NCI-H1930 (cell line): ENCODE results near the gene DYSF.

Source experiments
- DNase-seq, 2 experiments: peaks; one replicate each; lab custom pipeline; 2025; lab: John Stamatoyannopoulos, UW

DYSF gene

DNA sequence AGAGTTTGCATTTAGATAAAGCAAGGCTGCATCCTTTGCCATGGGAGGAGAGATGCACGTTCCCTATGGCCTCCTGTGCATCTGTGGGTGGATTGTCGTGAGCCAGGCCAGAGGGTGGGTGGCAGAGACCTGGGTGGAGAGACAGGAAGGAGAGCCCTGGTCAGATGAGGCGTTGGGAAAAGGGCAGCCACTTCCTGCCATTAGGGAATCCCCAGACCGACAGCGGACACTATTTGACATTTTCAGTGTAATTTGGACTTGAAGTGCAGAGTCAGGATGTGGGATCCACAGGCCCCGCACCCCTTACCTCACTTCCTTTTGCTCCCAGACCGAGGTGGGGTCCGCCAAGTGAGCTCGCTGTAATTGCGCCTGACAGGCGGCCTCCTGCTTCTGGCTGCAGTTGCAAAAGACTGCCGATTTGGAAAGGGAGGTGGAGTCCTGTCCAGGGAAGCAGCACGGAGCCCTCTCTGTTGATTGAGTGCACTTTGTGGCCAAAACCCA is 150.0 kb downstream of the DYSF start:
- DNase-seq: no peak

DNA sequence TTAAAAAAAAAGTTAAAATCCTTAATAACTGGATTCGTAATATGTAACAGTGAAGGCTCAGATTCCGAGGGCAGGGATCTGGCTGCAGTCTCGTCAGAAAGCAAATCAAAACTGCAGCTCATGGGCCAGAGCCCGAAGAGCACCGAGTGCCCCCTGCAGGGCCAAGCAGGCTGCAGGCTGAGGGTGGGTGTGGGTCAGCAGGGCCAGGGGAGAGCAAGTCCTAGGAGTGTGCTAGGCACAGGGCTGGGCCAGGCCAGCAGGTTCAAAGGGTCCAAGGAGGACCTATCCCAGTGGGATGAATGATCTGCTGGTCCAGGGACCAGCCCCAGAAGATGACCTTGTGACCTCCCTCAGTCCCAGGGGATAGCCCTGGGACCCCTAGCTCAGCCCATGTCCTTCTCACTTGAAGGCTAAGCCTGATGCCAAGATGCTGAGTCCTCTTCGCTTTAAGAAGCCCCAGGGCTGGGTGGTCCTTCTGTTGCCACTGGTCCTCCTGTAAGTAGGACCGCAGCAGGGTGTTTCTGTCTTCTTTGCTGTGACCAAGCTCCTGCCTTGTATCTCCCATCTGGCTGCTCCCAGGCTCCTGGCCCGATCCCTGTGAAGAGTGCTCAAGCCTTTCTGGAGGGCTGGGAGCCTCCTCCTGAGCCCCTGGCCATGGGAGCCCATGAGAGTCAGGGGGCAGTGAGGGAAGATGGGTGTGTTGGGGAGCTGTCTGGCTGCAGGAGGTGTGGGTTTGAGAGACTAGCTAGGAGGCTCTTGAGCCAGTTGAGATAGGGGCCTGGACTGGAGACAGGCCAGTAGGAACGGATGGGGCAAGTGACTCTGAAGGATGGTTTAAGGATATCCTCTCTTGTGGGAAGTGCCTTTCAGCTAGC is 150.7 kb downstream of the DYSF start:
- DNase-seq: no peak

DNA sequence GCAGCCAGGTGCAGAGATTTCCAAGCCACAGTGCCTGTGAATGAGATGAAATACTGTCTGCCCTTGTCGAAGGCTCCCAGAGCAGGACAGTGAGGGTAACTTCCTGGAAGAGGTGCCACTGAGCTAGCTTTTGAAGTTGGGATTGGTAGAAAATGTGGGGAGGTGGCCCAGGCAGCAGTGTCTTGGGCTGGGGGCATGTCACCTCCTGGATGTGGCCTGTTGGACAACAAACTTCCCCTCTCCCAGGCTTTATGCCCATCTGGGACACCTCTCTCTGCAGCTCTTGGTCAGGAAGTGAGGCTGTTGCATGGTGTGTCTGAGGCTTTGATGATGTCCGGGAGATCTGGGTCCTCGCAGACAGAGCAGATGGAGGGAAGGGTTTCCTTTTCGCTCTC is 151.4 kb downstream of the DYSF start:
- no peak for DNase-seq

GRCh38 chr2:71605173-71605641 is 151.8 kb downstream of the DYSF start:
- no peak for DNase-seq

DNA sequence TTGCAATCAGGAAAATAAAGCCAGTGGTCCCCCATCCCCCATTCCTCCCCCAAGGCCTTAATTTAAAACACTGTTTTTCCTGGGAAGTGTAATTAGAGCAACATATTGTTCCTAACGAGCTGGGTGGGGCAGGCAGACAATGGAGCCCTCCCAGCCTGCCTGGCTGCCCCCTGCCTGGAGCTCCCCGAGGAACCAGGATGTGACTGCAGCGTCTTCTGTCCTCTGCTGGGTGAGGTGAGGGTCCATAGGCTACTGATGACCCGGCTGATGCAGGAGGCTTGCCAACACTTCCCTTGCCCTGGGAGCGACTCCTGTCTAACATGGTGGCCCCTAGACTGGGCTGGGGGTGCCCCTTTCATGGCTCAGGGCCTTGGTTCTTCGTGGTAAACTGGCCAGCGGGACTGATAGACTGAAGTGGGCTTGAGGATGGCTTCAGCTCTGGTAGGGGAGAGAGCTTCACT is 152.4 kb downstream of the DYSF start:
- no peak for DNase-seq

GRCh38 chr2:71606244-71606643 is 152.9 kb downstream of the DYSF start:
- no peak for DNase-seq

DNA sequence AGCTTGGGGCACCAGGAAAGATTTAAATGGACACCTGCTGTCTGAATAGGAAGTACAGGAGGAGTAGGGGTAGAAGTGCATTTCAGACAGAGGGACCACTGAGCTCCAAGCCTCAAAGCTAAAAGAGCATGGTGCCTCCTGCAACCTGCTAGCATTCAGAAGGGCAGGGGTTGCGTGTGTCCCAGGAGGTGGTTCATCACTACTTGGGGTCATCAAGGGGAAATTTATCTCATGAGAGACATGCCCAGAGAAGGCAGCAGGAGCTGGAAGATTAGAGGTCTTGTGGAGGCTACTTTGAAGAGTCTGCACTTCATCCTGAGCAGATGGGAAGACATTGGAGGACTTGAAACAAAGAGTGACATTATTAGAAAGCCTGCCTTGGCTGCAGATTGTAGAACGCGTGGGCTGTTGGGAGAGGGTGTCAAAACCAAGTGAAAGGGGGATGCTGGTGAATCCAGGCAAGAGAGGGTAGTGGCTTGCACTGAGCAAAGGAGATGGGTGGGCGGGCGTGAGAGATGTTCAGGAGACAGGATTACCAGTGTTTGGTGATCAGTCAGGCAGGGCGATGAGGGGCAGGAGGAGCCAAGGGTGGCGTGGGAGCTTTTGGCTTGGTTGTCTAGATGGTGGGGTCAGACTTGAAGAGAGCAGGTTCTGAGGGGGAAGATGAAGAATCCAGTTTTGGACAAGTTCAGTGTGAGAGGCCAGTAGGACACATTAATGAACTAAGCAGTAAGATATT is 154.0 kb downstream of the DYSF start:
- no peak for DNase-seq

DNA sequence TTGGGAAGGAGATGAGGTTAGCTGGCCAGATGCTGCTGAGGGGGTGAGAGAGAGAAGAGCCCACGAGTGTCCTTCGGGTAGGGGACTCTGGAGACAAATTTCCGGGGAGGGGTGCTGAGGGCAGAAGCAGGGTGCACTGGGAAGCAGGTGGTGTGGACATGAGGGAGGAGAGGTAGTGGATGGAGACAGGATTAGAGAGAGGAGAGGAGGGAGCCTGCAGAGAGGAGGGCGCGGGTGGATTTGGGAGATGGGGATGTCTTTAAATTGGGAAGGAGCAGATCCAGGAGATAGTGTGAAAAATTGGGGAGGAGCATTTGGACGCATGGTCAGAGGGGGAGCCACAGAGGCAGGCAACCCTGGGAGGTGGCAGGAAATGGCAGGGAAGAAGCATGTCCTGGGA is 154.7 kb downstream of the DYSF start:
- no peak for DNase-seq

DNA sequence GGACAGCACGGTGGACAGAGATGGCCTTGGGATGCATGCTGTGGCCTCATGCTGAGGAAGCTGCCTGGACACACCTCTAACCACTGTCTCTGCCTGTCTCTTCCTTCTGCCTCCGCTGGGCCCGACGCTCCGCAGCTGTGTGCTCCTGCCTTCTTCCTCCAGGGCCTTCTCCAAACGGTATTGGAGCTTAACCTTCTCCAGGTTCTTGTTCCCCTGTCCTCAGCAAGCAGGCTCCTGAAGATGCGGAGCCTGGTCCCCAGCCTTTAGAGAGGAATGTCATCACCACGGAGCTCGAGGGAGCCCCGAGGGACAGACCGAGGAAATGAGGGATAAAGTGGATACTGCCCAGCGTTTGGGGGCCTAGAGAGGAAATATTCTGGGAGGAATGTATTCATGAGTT is 155.1 kb downstream of the DYSF start:
- DNase-seq: no peak

DNA sequence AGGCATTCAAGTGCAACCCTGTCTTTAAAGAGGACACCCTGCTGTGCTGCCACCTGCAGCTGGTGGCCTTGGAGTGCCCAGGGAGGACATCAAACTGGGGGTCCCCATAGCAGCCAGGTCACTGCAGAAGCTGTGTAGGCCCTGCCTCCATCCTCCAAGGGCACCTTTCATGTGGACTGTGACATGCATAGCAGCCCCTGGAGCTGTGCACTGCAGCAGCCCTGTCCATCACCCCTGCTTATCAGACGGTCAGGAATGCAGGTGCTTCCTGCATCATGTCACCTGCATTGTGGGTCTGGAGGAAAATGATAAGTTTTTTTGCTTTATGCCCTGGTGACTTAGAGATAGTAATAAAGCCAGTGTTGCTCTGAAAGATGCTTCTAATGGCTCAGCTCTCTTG is 155.7 kb downstream of the DYSF start:
- DNase-seq: no peak

- no peak for DNase-seq
Observed at GRCh38 chr2:71609441-71609840, 156.1 kb downstream of the DYSF start.

GRCh38 chr2:71609958-71610357 is 156.6 kb downstream of the DYSF start:
- no peak for DNase-seq

DNA sequence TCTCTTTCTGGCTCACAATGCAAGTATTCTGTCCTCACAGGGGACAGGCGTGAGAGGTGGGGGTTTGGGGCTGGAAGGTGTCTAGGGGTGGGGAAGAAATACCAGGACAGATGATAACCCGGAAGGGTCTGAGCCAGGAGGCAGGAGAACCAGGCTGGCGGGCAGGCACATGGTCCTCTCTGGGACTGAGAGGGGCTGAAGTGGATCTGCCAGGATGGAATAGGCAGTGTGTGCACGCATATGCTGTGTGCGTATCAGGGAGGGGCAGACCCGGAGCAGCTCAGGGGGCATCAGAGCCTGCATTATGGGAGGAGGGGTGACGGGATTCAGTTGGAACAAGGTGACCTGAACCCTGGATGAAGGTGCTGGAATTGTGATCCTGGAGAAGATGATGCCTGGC is 157.3 kb downstream of the DYSF start:
- DNase-seq: no peak

DNA sequence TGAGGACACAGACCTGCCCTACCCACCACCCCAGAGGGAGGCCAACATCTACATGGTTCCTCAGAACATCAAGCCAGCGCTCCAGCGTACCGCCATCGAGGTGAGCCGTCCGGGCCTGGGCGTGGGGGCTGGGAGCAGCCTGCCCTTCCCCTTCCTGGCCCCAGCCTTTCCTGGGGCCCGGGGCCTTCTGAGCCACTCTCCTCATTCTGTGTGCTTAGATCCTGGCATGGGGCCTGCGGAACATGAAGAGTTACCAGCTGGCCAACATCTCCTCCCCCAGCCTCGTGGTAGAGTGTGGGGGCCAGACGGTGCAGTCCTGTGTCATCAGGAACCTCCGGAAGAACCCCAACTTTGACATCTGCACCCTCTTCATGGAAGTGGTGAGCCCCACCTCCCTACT is 157.9 kb downstream of the DYSF start:
- DNase-seq: no peak

GRCh38 chr2:71611781-71612527 is 158.6 kb downstream of the DYSF start:
- DNase-seq: no peak

DNA sequence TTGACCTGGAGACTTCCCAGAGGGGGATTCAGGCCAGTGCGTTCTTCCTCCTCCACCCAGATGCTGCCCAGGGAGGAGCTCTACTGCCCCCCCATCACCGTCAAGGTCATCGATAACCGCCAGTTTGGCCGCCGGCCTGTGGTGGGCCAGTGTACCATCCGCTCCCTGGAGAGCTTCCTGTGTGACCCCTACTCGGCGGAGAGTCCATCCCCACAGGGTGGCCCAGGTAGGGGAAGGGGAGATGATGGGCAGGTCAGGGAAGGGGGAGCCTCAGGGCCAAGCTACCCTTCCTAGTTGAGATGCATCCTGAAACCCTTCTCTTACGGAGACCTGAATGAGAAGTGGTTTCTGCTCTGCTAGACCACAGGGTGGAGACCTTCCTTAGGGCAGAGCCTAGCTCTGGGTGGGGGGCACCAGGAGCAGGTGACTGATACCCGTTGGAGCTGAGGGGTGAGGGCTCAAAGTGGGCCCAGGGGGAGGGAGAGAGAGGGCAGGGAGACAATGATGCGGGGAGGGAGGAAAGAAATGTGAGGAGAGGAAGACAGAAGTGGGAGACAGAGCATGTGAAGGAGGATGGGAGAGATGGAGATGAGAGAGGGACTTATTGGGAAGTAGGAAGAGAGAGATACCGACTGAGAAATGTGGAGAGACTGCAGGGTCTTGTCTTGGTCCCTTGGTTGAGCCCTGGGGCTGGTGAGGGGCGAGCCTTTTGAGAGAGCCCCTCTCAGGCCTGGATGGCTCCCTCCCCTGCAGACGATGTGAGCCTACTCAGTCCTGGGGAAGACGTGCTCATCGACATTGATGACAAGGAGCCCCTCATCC is 159.4 kb downstream of the DYSF start:
- DNase-seq: no peak

GRCh38 chr2:71613403-71613952 is 160.1 kb downstream of the DYSF start:
- no peak for DNase-seq

GRCh38 chr2:71613953-71614925 is 160.9 kb downstream of the DYSF start:
- no peak for DNase-seq

- no peak for DNase-seq
Observed at GRCh38 chr2:71614976-71615766, 161.8 kb downstream of the DYSF start.
